B cell (primary cell): ENCODE measurements around the gene SMC1A.

Source experiments
- EZH2 ChIP-seq: IDR thresholded peaks from 2 replicates; pipeline ENCODE4 v1.6.1; 2012; ENCODE audit warnings: borderline replicate concordance, low read depth, mild to moderate bottlenecking, moderate library complexity, low read length; ENCODE audit not compliant: insufficient read depth, poor library complexity, severe bottlenecking
- TF ChIP-seq, protein P1 (sequence below): fragments of 200-600 bp; IDR thresholded peaks from one replicate; pipeline ENCODE4 v1.8.0; 2022; ENCODE audit warnings: antibody characterized with exemption, mild to moderate bottlenecking

DNA sequence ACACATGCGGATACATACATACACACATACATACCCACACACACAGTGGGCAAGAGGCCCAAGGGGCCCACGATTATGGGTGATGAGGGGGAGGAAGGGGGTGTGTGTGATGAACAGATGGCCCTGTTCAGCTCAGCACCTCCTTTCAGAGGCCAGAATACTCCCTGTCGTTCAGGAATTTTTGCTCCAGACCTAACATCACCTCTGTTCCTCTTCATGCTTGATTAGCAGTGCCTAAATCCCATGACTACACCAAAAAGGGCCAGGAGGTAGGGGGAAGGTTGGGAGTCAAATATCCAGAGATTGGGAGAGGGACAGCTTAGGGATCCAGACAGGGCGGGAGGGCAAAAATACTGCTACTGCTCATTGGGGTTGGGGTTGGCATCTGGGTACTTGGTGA lies 42.7 kb downstream of the SMC1A start:
- TF ChIP-seq, protein P1, sequence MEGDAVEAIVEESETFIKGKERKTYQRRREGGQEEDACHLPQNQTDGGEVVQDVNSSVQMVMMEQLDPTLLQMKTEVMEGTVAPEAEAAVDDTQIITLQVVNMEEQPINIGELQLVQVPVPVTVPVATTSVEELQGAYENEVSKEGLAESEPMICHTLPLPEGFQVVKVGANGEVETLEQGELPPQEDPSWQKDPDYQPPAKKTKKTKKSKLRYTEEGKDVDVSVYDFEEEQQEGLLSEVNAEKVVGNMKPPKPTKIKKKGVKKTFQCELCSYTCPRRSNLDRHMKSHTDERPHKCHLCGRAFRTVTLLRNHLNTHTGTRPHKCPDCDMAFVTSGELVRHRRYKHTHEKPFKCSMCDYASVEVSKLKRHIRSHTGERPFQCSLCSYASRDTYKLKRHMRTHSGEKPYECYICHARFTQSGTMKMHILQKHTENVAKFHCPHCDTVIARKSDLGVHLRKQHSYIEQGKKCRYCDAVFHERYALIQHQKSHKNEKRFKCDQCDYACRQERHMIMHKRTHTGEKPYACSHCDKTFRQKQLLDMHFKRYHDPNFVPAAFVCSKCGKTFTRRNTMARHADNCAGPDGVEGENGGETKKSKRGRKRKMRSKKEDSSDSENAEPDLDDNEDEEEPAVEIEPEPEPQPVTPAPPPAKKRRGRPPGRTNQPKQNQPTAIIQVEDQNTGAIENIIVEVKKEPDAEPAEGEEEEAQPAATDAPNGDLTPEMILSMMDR = no peak
- TF ChIP-seq EZH2 = no peak
